HG03571 (cell line): Measurements from ENCODE around the gene CSF3.

Experiments
- ATAC-seq: cut with Tn5 transposase; IDR thresholded peaks from one replicate; pipeline ENCODE4 v1.9.1; 2021; ENCODE audit not compliant: unreplicated experiment

The CSF3 gene

DNA sequence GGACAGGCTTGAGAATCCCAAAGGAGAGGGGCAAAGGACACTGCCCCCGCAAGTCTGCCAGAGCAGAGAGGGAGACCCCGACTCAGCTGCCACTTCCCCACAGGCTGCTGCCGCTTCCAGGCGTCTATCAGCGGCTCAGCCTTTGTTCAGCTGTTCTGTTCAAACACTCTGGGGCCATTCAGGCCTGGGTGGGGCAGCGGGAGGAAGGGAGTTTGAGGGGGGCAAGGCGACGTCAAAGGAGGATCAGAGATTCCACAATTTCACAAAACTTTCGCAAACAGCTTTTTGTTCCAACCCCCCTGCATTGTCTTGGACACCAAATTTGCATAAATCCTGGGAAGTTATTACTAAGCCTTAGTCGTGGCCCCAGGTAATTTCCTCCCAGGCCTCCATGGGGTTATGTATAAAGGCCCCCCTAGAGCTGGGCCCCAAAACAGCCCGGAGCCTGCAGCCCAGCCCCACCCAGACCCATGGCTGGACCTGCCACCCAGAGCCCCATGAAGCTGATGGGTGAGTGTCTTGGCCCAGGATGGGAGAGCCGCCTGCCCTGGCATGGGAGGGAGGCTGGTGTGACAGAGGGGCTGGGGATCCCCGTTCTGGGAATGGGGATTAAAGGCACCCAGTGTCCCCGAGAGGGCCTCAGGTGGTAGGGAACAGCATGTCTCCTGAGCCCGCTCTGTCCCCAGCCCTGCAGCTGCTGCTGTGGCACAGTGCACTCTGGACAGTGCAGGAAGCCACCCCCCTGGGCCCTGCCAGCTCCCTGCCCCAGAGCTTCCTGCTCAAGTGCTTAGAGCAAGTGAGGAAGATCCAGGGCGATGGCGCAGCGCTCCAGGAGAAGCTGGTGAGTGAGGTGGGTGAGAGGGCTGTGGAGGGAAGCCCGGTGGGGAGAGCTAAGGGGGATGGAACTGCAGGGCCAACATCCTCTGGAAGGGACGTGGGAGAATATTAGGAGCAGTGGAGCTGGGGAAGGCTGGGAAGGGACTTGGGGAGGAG, at the start of gene CSF3:
Gene CSF3 (plus strand): TSS at position 436 of the 993 bp plus-strand sequence. CDS start 35 bp downstream, at position 471.
- ATAC-seq = no peak

DNA sequence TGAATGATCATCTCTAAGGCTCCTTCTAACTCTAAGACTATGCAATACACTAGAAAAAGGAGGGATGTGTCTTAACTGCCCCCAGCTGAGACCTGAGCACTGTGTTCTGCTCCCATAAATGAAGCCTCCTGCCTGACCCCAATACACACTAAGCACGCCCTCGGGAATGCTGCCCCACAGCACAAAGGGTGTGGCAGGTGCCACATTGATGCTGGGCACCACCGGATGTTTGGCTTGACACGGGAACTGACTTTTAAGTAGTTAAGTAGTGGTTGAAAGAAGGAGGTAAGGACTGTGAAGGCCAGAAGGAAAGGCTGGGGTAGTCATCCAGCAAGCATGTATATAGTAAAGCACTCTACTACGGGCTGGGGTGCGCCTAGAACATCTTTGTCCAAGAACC, 48.5 kb upstream of the CSF3 start:
- no peak for ATAC-seq

DNA sequence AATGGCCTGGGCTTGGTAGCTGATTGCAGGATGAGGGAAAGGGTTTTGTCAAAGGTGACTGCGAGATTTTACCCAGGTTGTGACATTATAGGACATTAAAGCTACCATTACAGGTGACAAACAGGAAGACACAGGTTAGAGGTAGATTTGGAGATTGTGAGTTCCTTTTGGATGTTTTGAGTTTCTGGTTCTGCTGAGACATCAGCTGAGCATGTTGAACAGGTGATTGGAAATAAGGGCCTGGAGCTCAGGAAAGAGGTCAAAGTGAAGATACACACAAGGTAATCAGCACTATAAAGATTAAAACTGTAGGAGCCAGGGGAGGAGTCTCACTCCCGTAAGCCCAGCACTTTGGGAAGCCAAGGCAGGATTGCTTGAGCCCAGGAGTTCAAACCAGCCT, 46.5 kb upstream of the CSF3 start:
- no peak for ATAC-seq

DNA sequence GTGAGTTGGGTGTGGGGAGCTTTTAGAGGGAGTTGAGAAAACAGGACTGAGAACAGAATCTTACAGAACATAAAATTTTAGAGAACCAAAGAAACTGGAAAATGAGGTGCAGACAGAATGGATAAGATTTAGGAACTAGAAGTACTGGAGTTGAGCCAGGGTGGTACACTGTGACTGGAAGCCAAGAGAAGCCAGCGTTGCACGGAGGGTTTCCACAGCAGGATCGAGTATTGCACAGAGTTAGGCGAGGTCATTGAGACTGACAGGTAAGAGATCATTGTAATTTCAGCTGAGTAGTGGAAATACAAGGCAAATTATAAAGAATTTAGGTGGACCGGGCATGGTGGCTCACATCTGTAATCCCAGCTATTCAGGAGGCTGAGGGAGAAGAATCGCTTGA, 45.9 kb upstream of the CSF3 start:
- no peak for ATAC-seq

DNA sequence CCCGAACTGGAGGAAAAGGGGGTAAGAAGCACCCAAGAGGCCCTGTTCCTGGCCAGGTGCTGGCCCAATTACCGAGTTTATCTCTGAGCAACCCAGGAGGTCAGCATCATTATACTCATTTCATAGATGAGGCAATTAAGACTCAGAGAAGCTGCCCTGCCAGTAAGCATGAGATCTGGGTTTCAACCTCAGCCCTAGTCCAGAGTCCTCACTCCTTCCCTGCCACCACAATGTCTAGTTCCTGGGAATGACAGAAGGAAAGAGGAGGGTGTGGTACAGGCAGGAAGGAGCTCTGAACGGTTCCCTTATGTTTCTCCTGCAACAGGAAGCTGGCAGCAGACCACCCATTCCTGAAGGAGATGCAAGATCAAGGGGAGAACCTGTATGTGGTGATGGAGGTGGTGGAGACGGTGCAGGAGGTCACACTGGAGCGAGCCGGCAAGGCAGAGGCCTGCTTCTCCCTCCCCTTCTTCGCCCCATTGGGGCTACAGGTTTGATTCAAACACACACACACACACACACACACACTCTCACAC, 45.0 kb upstream of the CSF3 start:
- ATAC-seq = no peak

GRCh38 chr17:39971076-39971603, 44.1 kb upstream of the CSF3 start:
- ATAC-seq = no peak

- ATAC-seq = no peak
Measured at GRCh38 chr17:39972271-39972670, 43.0 kb upstream of the CSF3 start.

- ATAC-seq = no peak
Measured at GRCh38 chr17:39973496-39973895, 41.7 kb upstream of the CSF3 start.

DNA sequence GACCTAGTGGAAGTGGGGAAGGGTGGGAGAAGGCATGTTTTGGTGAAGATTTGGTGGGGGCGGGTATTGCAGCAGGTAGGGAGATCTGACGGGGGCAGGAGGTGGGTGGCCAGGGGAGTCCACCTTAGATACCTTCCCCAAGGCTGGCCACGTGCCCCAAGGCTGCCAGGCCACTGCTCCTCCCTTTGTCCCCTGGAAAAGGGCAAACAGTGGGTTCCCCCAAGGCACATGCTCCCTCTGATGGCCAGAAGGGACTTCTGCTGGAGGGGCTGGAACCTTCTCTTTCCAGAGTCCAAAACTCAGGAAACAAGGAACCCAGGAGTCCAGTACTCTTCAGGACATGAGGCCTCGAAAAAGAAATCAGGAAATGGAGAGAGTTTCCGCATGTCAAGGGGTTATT, 40.8 kb upstream of the CSF3 start:
- no peak for ATAC-seq

GRCh38 chr17:39975801-39976200, 39.4 kb upstream of the CSF3 start:
- no peak for ATAC-seq

DNA sequence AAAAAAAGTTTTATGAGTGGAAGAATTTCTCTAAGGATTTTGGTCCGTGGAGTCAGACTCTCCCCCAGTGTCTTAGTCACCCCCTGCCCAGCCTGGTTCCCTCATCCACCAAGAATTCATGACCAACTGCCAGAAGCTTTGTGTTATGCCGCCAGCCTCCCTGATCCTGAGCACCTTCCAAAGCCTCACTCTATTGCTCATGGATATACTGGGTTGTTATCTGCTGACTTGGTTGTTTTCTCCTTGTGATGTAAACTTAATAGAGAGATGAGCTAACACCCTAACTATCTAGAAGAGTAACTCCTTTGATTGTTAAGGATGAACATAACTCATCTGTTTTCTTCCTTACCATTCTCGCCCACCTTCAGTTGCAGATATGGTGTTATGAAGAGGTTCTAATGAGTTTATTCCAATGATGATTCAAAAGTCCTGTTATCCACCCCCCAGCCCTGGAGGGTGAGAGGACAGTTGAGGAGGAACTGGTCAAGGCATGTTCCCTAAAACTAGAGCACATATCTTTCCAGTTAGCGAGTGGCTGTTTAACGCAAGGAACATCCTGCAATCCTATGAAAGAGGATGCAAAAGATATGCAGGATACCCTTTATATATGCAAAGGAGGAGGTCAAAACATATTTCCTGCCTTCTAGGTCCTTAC, 36.1 kb upstream of the CSF3 start:
- ATAC-seq = no peak

DNA sequence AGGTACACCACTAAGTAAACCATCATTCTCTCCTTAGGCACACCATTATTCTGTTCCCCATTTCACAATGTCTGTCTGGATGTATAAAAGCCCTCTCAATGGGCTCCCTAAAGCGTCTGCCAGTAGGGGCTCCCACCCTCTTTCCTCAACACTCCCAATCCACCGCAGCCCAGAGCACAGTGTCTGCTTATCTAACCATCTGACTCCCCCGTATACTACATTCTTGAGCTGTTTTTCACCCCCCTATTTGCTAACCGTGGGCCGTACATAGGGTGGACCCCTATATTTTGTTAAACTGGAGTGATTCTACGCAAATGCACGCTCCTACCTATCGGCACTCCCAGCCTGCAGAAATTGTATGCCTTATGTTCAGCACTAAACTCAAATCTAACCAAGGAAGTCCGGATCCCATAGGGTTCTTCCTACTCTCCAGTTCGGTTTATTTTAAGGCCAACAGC, 35.3 kb upstream of the CSF3 start:
- peak; percentile 12 for ATAC-seq

DNA sequence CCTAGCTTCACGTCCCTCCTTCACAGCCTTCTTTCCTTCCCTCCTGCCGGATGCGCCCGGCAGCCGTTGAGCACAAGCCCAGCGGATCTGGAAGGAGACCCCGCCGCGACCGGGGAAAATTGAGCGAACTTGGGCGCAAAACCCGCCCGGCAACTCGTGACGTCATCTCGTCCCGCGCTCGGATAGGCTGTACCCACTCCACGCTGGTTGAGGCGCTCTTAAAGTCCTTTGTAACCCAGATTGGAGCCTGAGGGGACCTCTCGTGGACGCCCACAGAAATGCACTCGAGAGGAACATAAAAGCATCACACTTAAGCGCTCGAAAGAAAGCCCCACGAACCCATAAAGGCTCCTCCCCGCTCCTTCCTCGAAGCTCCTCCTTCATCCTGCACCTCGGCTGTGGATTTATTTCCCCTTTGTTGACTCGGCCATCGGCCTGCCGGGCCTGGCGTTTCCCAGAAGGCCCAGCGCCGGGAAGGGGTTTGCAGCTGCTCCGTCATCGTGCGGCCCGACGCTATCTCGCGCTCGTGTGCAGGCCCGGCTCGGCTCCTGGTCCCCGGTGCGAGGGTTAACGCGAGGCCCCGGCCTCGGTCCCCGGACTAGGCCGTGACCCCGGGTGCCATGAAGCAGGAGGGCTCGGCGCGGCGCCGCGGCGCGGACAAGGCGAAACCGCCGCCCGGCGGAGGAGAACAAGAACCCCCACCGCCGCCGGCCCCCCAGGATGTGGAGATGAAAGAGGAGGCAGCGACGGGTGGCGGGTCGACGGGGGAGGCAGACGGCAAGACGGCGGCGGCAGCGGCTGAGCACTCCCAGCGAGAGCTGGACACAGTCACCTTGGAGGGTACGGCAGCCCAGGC, 34.7 kb upstream of the CSF3 start, which contains the start of gene PSMD3:
Gene PSMD3 (plus strand): TSS at position 457 of the 856 bp plus-strand sequence. CDS start 164 bp downstream, at position 621.
- ATAC-seq = peak; percentile 83

DNA sequence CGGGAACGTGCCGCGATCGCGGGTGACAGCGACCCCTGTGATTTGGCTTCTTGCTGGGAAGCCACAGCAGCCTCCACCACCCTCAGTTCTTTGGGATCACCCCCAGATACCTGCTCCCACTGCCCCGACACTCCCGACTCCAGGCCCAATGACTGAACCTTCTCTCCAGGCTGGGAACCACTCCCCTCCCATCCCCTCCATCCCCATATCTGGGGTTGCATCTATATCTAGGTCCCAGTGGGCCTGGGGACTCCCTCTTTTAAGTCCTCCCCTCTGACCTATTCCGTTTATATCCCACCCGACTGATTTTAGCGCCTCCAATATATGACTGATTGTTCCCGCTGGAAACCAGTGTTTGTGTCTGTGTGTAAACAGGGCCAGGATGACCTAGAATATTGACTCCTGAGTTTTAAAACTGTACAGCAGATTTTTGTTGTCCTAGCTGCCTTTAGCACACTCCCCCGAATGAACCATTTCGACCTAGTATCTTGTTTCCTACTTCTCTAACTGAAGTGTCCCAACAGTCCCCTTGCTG, 34.0 kb upstream of the CSF3 start:
- no peak for ATAC-seq

DNA sequence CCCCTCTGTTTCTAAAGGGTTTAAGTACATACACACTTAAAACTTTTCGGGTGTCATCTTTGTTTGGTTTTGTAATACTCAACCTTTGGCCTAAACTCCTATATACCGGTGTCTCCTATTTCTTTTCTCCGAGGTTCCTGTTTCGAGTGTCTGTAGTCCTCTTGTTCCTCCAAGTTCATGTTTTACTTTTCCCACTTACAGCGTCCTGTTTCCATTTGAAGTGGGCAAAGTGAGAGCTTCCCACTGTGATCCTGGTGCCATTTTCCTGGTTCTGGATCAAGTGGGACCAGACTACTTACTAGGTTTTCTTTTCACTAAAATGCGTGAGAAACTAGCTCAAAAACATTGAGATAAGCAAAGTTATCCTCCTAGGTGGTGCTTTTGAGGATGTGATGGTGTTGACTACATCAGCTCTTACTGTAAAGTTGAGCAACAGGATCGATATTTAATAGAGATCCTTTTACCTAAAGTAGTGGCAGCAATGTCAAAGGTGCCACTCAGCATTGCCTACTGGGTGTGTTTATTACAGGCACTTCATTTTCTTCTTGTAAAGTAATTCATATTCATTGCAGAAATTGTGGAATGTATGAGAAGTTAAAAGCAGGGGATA, 33.4 kb upstream of the CSF3 start:
- no peak for ATAC-seq

DNA sequence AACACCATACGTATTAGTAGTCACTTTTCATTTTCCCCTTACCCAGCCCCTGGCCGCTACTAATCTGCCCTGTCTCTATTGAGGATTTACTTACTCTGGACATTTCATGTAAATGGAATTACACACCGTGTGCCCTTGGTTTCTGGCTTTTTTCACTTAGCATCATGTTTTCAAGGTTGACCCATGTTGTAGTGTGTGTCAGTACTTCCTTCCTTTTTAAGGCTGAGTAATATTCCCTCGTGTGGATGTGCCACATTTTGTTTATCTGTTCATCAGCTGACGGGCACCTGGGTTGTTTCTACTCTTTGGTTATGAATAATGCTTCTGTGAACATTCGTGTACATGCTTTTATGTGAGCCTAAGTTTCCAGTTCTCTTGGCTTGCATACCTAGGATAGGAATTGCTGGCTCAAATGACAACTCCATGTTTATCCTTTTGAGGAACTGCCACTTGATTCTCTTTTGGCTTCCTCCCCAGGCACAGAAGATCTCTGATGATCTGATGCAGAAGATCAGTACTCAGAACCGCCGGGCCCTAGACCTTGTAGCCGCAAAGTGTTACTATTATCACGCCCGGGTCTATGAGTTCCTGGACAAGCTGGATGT, 26.9 kb upstream of the CSF3 start:
- ATAC-seq = no peak

GRCh38 chr17:39994448-39994847, 20.8 kb upstream of the CSF3 start:
- ATAC-seq = no peak

DNA sequence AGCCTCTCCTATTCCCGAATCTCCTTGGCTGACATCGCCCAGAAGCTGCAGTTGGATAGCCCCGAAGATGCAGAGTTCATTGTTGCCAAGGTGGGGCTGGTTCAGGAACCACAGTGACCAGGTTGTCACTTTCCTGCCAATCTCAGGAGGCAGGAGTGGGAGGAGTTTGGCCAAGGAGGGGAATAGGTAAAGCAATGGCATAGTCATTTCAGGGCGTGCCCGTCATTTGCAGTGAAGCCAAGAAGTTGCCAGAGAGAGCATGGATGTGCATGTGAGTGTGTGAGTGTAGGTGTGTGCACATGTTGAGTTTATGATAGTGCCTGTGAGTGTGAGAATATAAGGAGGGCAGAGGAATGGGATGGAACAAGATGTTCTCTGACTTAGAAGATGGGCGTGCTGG, 19.8 kb upstream of the CSF3 start:
- no peak for ATAC-seq

GRCh38 chr17:39996162-39996561, 19.1 kb upstream of the CSF3 start:
- no peak for ATAC-seq
